ENCODE results near the gene SSR2. TPM values are rescaled to one million over a fixed set of nuclear protein-coding genes. Genes with fewer than 3 reads are reported as not detected.

SSR2 gene
- total RNA-seq, 4 donors from 2014 or later, result 103 to 157 (median 146) TPM

DNA sequence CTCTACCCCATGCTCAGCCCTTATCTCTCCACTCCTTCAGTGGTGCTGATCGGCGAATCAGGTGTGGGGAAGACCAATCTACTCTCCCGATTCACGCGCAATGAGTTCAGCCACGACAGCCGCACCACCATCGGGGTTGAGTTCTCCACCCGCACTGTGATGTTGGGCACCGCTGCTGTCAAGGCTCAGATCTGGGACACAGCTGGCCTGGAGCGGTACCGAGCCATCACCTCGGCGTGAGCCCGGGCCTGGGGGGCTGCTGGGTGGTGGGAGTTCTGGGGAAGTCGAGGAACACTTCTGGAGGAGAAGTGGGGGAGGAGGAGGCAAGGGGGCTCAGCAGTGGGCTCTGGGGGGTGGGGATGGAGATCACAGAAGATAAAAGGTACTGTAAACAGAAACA, 45.1 kb upstream of the SSR2 start:
- Histone ChIP-seq H3K4me1 (no peaks in the 10 kb centered on the region), H3K9me3 (no peaks in the 10 kb centered on the region), H3K36me3 (no peaks in the 10 kb centered on the region), H3K27me3 (no peaks in the 10 kb centered on the region), H3K4me3 (no peak overlapping the region), H3K27ac (no peak overlapping the region)
- 53% methylated on average over 3 of the region's 16 CpGs; no CpG with 5 or more reads in 1 of the 2 donors for WGBS, 2 donors (ENCODE audit: low coverage in 1 of 2)
- no peak for TF ChIP-seq EP300 (IDR thresholded peaks at IDR 0.05)
- TF ChIP-seq, protein P1, sequence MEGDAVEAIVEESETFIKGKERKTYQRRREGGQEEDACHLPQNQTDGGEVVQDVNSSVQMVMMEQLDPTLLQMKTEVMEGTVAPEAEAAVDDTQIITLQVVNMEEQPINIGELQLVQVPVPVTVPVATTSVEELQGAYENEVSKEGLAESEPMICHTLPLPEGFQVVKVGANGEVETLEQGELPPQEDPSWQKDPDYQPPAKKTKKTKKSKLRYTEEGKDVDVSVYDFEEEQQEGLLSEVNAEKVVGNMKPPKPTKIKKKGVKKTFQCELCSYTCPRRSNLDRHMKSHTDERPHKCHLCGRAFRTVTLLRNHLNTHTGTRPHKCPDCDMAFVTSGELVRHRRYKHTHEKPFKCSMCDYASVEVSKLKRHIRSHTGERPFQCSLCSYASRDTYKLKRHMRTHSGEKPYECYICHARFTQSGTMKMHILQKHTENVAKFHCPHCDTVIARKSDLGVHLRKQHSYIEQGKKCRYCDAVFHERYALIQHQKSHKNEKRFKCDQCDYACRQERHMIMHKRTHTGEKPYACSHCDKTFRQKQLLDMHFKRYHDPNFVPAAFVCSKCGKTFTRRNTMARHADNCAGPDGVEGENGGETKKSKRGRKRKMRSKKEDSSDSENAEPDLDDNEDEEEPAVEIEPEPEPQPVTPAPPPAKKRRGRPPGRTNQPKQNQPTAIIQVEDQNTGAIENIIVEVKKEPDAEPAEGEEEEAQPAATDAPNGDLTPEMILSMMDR (IDR thresholded peaks at IDR 0.05), result no peak
- TF ChIP-seq POLR2AphosphoS5 (IDR thresholded peaks at IDR 0.05), result no peak
- no peak for TF ChIP-seq POLR2A (IDR thresholded peaks at IDR 0.05)
- no peak for ATAC-seq

DNA sequence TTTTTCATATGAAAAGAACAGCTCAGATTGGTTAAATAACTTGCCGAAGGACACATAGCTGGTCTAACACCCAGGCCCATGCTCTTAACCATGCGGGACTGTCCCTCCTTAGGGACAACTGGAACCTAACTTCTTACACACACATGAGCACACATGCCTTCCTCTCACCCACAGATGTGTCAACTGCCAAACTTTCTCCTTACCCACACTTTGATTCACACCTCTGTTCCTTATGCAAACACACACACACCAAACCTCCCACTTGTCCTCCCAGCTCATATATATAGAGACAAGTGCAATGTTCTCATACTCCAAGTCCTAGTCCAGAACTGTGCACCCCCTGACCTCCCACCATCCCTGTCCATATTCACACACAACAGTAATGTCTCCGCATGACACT, 44.5 kb upstream of the SSR2 start:
- no peak overlapping the region for H3K27ac ChIP-seq
- WGBS, 2 donors (ENCODE audit: low coverage in 1 of 2), result 90% methylated on average over 3 of the region's 3 CpGs
- no peaks in the 10 kb centered on the region for H3K36me3 ChIP-seq
- no peak overlapping the region for H3K4me3 ChIP-seq
- H3K9me3 ChIP-seq, result no peaks in the 10 kb centered on the region
- TF ChIP-seq POLR2AphosphoS5 (IDR thresholded peaks at IDR 0.05), result no peak
- TF ChIP-seq, protein P1 (IDR thresholded peaks at IDR 0.05), result no peak
- no peaks in the 10 kb centered on the region for H3K4me1 ChIP-seq
- ATAC-seq, result no peak
- no peaks in the 10 kb centered on the region for H3K27me3 ChIP-seq

DNA sequence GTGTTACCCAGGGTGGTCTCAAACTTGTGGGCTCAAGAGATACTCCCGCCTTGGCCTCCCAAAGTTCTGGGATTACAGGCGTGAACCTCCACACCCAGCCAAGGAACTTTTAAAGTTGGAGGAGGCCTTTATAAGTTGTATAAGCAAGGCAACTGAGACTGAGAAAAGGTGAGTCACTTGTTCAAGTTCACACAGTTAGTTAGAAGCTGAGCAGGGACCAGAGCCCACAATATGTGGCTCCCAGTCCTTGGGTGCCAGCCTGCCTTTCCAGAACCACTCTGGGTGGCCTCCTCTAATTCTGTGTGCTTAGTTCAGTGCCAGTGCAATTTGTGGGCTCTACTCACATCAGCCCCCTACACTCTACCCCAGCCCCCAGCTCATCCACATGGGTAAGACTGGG, 43.9 kb upstream of the SSR2 start:
- 100% methylated on average over 1 of the region's 2 CpGs; no CpG with 5 or more reads in 1 of the 2 donors for WGBS, 2 donors (ENCODE audit: low coverage in 1 of 2)
- no peaks in the 10 kb centered on the region for H3K4me1 ChIP-seq
- no peak for ATAC-seq
- no peaks in the 10 kb centered on the region for H3K27me3 ChIP-seq
- no peaks in the 10 kb centered on the region for H3K9me3 ChIP-seq
- H3K4me3 ChIP-seq, result no peak overlapping the region
- H3K27ac ChIP-seq, result no peak overlapping the region
- H3K36me3 ChIP-seq, result no peaks in the 10 kb centered on the region
- TF ChIP-seq POLR2A (IDR thresholded peaks at IDR 0.05), result no peak
- no peak for TF ChIP-seq EP300 (IDR thresholded peaks at IDR 0.05)
- TF ChIP-seq, protein P1 (IDR thresholded peaks at IDR 0.05), result no peak
- no peak for TF ChIP-seq POLR2AphosphoS5 (IDR thresholded peaks at IDR 0.05)

GRCh38 chr1:156063997-156064285, 43.2 kb upstream of the SSR2 start:
- Histone ChIP-seq H3K9me3 (no peaks in the 10 kb centered on the region), H3K27ac (no peak overlapping the region), H3K4me3 (no peak overlapping the region), H3K4me1 (no peaks in the 10 kb centered on the region), H3K27me3 (no peaks in the 10 kb centered on the region), H3K36me3 (no peaks in the 10 kb centered on the region)
- TF ChIP-seq POLR2AphosphoS5 (IDR thresholded peaks at IDR 0.05), result no peak
- no peak for TF ChIP-seq EP300 (IDR thresholded peaks at IDR 0.05)
- TF ChIP-seq POLR2A (IDR thresholded peaks at IDR 0.05), result no peak
- TF ChIP-seq, protein P1 (IDR thresholded peaks at IDR 0.05), result no peak
- 63 to 67% methylated on average over 2 of the region's 2 CpGs for WGBS, 2 donors (ENCODE audit: low coverage in 1 of 2)
- no peak for ATAC-seq

- Histone ChIP-seq H3K36me3 (peaks cover 0 to 14% of the 10 kb centered on the region in 2 donors), H3K9me3 (no peaks in the 10 kb centered on the region), H3K4me3 (no peak overlapping the region), H3K27ac (no peak overlapping the region), H3K4me1 (no peaks in the 10 kb centered on the region), H3K27me3 (no peaks in the 10 kb centered on the region)
- no peak for ATAC-seq
- 50% methylated on average over 1 of the region's 3 CpGs; no CpG with 5 or more reads in 1 of the 2 donors for WGBS, 2 donors (ENCODE audit: low coverage in 1 of 2)
- TF ChIP-seq POLR2AphosphoS5 (IDR thresholded peaks at IDR 0.05) (no peak), POLR2A (IDR thresholded peaks at IDR 0.05) (no peak), EP300 (IDR thresholded peaks at IDR 0.05) (no peak)
- TF ChIP-seq, protein P1 (IDR thresholded peaks at IDR 0.05), result no peak
These were observed 41.4 kb upstream of the SSR2 start for GRCh38 chr1:156062189-156062588.
